HG03342 (cell line): ENCODE results near the gene PLXNC1.

Experiments
- ATAC-seq: cut with Tn5 transposase; IDR thresholded peaks from one replicate; pipeline ENCODE4 v1.9.1; 2021; ENCODE audit warnings: mild to moderate bottlenecking, moderate library complexity; ENCODE audit not compliant: unreplicated experiment

Gene PLXNC1

DNA sequence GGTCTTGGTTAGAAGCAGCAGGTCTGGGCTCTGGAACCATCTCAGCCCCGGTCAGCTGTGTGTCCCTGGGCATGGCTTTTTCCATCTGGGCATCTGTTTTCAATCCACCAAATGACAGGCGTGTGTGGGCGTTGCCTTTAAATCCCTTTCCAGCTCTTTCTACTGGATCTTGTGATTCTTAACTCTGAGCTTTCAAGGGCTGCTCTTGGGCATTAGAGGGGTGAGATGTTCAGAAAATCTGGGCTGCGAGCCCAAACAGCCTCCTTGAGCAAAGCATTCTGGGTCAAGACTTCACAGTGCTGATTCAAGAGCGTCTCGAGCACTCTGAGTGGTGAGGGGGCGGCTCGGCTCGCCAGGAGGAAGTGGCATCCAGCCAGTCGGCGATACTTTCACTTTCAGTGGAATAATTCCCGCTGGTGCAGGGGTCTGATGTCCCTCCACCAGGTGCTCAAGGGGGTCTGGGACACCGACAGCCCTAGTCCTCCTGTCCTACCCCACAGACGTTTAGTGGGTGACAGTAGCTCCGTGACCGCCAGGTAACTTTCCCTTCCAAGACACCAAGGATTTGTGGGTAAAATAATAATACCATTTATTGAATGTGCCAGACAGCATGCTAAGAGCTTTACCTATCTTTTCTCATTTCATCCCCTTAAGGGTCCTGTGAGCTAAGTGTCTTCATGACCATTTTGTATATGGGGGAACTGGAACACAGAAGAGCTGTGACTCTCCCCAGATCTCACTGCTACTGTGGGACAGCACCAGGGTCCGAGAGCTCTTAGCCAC is 114.0 kb downstream of the PLXNC1 start:
- peak; percentile 64 for ATAC-seq

DNA sequence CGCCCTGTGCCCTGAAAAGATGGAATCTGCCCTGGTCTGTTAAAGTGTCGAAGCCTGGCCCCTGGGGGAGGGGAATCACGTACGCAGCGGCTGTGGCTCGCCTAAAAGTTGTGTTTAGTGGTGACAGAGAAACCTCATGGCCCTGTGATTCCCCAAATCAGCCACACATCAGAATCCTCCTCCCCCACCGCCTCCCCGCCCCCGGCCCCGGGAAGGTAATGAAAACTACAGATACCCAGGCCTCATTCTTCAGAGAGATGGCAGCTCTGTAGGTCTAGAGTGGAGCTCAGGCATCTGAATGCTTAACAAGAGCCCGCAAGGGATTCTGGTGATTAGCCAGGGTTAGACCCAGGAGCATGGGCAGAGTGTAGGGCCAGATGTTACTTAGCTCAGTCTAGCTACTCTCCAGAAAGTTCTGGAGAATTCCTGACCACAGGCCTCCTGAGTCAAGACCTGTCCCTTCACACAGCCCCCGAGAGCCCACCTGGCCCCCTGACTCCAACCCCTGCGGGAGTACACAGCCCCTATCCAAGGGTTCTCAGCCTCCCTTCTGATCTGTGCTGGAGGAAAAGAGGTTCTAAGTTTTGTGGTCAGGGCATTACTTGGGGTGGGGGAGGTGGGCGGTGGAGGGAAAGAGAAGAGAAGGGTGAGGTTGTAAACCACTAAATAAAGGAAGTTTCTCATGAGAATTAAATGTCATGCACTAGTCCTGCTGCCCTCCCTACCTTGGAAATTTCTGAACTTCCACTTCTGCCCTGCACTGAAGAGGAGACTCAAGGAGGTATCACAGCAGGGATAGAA is 114.8 kb downstream of the PLXNC1 start:
- ATAC-seq = peak; percentile 42

DNA sequence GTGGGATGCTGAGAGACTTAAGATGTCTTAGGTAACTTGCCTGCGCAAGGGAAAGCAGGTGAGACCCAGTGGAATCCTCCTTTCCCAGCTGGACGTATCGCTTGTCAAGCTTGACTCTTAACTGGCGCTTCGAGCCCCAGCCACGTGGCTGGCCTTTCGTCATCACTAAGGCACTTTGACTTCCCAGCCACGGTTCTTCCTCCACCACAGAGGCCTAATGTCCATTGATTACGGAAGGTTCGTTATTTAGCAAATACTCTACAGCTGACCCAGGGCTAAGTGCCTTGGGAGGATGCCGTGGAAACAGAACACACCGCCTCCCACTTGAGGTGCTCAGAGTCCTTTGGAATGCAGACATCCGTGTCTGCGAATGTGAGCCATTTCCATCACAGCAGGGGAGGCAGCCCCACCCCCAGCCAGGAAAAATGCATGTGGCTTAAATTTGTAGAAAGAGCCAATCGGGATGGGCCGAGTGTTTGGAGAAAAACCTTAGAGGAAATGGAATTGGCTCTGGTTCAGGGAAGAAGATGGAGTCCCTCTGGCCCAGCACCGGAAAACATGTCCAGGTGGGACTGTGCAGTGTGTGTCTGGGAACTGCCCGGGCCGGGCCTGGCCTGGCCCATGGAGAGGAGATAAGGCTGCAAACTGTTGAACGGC is 115.7 kb downstream of the PLXNC1 start:
- ATAC-seq = no peak

DNA sequence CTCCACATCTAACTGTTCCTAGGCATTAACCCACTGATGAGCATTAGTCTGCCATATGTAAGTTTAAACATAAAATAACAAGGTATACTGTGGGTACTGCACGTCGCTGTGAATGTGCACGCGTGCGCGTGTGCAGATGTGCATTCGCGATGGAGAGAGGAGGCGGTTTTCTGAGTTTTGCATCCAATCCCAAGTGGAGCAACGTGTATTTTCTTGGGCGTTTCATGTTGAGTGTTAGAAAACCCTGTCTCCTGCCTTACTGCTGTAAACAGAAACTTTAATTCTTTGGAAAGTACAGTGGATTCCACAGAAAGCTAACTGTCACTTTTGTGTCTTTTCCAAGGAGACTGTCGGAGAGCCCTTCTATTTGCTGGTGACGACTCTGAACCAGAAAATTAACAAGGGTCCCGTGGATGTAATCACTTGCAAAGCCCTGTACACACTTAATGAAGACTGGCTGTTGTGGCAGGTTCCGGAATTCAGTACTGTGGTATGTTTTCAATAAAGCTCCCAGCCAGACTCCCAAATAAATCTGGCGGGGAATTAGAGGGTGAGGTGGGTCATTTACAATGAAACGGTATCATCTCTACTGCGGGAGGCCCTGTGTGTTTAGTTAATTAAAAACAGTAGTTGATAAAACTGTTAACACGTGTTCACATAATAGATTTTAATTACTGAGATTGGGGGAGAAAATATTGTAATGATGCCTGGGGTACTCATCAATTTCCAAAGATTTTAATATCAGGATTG is 116.5 kb downstream of the PLXNC1 start:
- no peak for ATAC-seq

DNA sequence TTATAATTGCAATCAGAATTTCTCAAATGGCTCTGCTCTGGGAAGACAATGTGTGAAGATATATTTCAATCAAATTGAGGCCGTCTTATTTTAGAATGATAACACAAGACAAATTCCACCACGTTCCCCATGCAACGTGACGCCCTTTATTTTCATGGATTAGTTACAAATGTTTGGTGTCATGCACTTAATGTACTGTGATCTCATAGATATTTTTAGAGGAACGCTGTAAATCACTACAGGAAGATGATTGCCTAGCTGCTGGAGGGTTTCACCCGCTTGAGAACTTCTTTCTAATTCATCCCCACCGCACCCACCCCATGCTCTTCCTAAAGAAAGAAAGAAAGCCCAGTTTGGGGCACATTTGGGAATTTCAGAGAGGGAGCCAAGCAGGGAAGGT is 117.2 kb downstream of the PLXNC1 start:
- no peak for ATAC-seq

DNA sequence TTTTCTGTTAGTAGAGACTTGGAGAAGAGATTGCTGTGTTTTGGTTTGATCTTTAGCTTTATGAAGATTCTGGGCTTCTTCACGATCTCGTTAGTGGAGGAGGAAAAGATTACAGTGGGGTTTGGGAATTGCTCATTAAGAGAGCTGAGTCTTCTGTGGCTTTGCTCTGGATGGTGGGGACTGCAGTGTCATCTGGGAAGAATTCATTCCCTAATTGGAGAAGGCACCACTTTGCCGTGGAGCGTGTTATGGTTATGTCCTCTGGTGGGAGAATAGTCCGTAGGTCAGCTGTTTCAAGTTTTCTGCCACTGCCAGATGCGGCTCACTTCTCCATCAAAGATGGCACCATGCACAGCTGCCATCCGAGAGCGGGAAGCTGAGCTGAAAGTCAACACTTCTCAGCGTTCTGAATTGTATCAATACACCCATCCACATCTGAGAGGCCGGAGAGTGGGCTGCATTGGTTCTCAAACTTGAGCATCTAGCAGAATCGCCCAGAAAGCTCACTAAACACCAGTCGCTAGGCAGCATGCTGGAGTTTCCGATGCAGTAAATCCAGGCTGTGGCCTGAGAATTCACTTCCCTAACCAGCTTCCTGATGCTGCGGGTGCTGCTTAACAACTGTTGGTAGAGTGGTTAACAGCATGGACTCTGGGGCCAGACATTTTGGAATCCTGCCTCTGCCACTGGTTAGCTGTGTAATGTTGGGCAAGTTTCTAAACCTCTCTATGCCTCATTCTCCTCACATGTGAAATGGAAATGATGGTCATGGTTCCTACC is 117.8 kb downstream of the PLXNC1 start:
- no peak for ATAC-seq

DNA sequence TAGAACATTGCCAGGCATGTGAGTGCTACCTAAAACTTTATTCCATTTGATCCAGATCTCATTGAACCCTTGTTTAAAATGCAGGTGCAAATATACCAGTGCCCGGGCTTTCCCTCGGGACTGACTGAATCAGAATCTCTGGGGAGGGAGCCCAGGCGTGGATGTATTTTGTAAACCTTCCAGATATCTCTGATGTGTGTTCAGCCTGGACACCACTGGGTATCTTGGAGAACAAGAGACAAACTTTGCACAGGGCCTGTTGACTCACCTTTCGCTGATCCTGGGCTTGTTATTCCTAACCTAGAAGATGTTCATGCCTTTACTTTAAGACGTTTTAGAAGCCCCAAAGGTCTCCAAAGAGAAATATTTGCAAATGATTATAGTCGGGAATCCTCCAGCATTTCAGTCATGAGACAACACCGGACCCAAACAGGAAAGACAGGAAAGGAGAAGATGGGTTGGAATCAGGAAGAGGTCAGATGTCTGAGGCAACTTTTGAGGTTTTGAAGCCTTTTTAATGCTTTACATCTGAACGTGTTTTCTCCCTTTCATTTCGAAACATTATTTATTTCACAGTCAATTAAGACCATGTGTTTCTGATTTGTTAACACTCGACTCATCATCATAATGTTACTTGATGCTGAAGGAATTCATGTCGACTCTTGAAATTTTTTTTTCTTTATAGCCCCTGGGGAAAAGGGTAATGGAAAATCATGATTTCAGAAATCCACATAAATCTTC is 118.6 kb downstream of the PLXNC1 start:
- no peak for ATAC-seq

DNA sequence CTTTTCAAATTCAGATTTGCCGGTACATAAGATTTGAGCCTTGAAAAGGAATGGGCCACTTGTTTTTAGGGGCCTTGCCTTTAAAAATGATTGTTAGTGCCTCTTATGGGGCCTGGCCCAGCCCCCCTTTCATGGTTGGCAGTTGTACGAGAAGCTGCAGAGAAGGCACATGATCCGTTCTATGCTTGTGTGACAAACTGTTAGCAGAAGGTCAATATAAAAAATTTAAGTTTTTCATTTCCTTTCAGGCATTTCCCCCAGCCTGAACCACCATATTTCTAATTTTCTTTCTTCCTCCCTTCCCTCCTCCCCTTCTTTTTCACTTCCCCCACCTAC is 119.1 kb downstream of the PLXNC1 start:
- ATAC-seq = no peak

DNA sequence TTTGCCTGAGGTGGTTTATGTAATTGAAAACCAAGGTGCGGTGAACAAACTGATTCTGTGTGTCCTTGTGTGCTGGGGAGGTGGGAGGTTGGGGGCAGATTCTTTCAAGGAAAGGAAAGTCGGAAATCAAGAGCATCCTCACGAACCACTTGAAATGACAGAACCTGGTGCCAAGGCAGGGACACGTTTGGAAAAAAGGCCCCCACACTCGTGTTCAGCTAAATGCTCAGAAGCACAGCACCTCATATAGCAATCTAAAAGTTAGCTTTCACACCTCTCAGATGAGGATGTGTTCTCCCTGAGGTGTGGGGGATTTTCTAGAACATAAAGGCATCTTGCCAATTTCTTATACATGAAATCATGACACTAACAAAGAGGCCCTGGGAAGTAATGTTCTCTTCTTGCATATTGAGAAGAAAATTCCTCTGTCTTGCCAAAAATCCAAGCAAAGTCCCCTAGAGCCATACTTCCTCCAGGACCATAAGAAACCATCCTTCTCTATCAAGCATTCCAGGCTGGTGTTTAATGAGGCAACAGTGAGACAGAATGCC is 119.6 kb downstream of the PLXNC1 start:
- no peak for ATAC-seq

DNA sequence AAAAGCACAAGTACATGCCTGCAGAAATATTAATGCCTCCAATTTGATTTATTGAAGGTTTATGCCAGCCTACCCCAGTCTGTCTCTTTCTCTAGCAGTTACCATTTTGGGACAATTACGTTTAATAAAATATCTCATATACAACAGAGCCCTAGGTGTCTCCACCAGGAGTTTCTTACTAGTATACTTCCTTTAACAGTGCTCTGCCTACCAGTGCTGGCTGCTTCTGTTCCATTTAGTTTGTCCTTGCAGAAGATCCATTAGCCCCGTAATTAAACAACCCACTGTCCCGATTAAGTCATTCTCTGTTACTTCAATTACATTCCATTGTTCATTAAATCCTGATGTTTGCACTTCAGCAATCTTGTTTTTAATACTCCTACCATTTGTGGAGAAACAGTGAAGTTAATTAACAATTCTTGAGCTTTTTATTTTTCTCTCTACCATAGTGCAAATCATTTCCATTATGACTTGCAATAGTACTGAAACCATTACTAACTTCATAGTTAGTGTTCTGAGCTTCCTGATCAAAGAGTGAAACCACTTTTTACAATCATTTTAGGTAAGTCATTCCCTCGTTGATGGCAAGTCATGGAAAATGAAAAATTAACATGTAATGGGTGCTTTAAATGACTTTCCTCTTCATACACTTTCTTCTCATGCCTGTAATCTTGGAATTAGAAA is 121.1 kb downstream of the PLXNC1 start:
- peak; percentile 67 for ATAC-seq

DNA sequence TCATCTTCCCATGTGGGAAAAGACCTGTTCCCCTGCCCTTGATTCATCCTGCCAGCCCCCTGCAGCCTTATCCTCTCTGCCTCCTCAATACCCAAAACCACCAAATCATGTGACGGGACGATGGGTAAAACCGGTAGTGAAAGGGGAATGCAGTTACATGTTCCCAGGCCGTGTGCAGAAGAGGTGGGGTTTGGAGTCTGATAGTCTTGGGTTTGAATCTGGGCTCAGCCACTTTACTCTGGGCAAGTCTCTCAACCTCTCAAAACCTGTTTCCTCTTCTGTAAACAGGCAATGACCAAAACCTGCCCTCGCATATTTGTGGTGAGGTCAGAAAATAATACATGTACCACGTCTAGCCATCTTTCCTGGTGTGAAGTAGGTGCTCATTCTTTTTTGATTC is 123.0 kb downstream of the PLXNC1 start:
- ATAC-seq = no peak

DNA sequence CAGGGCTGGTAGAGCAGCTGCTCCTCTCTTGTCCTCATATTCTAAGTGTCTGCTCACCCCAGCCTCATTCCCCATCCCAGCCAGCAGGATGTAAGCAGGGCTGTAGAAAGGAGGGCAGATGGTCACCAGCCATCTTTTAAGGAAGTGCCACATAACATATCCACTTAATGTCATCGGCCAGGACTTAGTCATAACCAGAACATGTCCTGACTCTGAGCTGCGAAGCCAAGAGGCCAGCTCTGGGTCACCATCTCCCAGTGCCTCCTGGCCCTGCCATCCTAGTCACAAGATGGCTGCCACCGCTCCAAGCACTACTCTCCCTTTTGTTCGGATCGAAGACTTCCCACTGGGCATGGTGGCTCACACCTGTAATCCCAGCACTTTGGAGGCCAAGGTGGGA is 123.9 kb downstream of the PLXNC1 start:
- no peak for ATAC-seq

DNA sequence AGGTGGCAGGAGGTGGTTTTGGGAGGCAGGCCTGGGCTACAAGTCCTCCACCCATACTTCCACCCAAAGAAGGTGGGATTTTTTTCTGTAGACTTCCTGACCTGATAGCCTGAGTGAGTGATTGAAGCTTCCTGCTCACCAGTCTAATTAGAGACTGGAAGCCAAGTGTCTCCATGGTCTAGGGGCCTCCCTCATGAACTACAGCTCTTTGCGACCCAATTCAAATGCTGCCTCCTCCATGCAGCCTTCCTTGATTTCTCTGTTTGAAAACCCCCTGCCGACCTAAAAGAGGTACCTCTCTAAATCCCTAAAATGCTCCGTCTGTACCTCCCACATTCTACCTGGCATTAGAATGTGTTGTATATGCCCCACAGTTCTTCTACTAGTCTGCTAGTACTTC is 124.9 kb downstream of the PLXNC1 start:
- ATAC-seq = no peak

DNA sequence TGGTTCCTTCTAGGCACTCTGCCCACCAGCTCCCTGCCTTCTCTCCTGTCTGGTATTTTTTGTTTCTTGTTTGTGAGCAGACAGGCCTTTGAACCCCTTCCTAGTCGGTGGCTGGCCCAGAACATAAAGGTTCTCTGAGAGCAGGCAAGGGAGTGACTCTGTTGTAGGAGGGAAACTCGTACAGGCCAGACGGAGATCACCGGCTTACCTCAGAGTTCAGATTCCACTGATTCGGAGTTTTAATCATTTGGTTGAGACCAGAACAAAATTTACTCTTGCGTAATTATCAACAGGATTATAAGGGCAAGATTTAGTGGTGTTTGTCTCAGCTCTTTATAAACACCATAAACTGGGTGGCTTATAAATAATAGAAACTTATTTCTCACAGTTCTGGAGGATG is 128.3 kb downstream of the PLXNC1 start:
- no peak for ATAC-seq

DNA sequence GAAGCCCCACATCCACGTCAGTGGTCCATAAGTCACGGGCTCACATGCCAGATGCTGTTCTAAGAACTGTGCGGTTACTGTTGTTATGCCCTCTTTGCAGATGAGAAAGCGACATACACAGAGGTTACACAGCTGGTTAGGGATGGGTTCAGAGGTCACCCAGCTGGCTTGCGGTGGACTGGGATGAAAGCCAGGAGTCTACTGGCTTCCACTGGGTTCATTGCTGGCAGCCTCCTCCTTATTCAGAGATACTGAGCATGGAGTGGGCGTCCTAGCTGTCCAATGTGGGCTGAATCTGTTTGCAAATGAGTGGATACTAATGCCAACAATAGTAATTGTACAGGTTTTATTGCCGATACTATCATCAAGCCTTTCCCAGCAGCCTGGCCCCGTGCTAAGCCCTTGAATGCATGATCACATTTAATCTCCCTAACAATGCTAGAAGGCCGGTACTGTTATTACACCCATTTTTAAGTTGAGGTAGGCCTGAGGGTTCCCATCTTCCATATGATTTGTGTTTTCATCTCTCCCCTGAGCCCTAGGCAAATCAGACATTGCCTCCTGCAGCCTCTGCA is 129.1 kb downstream of the PLXNC1 start:
- no peak for ATAC-seq

DNA sequence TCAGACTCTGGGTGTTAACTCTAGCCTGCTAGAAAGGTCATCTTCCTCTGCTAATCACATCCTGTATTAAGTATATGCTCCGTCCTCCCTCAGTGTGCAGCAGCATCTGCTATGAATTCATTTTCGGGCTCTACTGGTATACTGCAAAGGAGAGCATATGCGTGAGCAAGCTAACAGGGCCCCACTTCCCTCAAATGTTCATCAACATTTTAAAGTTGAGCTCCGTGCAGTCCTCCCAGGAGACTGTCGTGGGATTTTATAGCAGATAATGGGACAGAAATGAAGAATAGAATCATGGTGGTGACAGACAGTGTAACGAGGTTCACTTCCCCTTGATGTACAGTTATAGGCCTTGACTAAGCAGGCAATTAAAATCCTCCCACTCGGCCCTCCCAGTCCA is 131.7 kb downstream of the PLXNC1 start:
- ATAC-seq = no peak

DNA sequence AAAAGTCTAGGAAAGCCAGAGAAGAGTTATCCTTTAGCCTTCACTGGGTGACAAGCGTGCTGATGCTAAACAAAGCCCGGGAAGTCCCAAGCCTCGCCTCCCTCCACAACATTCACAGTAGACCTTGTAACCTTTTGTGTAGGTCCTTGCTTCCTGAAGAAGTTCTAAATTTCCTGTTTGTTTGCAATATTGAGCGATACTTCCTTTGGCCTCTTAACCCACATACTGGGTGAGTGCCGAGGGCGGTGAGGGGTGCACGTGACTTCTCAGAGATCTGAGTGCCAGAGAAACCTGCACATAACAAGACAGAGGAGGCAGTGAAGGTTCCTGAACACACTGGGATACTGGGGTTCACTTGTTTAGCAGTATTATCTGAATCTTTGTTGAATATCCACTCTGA is 134.3 kb downstream of the PLXNC1 start:
- no peak for ATAC-seq

DNA sequence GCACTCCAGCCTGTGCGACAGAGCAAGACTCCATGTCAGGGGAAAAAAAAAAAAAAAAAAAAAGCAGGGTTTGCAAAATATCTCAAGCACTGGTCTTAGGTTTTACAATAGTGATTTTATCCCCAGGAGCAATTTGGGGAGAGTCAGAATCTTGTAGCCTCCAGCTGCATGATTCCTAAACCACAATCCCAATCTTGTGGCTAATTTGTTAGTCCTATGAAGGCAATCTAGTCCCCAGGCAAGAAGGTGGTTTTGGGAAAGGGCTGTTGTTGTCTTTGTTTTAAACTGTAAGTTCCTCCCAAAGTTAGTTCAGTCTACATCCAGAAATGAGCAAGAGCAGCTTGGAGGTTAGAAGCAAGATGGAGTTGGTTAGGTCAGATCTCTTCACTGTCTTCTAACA is 135.7 kb downstream of the PLXNC1 start:
- no peak for ATAC-seq

DNA sequence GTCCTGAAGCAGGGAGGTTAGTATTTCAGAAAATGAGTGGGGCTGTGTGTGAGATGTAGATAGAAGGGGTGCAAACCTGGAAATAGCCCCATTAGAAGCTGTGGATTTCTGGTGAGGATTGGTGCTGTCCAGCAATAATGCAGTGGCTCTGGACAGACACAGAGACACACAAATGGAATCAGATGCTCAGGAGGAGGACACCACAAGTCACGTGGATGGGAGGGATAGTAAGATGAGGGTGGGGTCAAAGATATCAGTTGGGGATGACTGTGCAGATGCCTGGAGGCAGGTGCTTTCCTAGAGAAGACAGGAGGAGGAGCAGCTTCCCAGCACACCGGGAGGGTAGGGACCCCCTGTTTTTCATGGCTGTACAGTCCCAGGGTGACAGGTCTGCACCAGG is 136.5 kb downstream of the PLXNC1 start:
- no peak for ATAC-seq
